Suprapubic skin (tissue), 4 donors: ENCODE results near the gene PRRG1.

Experiments
- CTCF ChIP-seq, 2 donors: fragments of 200-600 bp in 1 of 2; fragments of 450-650 bp in 1 of 2; sonication (generic) in 1 of 2; IDR thresholded peaks; one replicate each; pipeline ENCODE4 v1.5.1; 2016 to 2019; ENCODE audit warnings: antibody characterized with exemption in 2 of 2, mild to moderate bottlenecking in 1 of 2, moderate library complexity in 1 of 2
- EP300 ChIP-seq: sonication (generic); formaldehyde crosslinking; IDR thresholded peaks from one replicate; pipeline ENCODE4 v1.6.1; 2017; ENCODE audit warnings: antibody characterized with exemption
- POLR2A ChIP-seq, 2 donors: fragments of 450-650 bp; IDR thresholded peaks; one replicate each; pipeline ENCODE4 v1.6.1; 2017; ENCODE audit warnings: antibody characterized with exemption in 2 of 2, mild to moderate bottlenecking in 2 of 2, moderate library complexity in 2 of 2
- POLR2AphosphoS5 ChIP-seq, 3 donors: sonication (generic); formaldehyde crosslinking; IDR thresholded peaks; one replicate each; pipeline ENCODE4 v1.6.1; 2017; ENCODE audit warnings: antibody characterized with exemption in 3 of 3

- TF ChIP-seq CTCF (IDR thresholded peaks at IDR 0.05) (no peak), POLR2AphosphoS5 (IDR thresholded peaks at IDR 0.05) (no peak), POLR2A (IDR thresholded peaks at IDR 0.05) (no peak), EP300 (no peak)
Observed at GRCh38 chrX:37420185-37420584, 71.0 kb downstream of the PRRG1 start.
